Endothelial cell of umbilical vein (primary cell): ENCODE measurements around the gene ARHGAP32. TPM values are rescaled to one million over a fixed set of nuclear protein-coding genes. Genes with fewer than 3 reads are reported as not detected.

Source experiments
- BruUV-seq: library from RNA; stranded (reverse); fragments of 400-500 nt; replicated peaks from 2 replicates; lab custom pipeline; 2021; lab: Mats Ljungman, UMichigan
- CTCF ChIA-PET: fragments of 300-600, 350-600 bp; sonication (Branson Sonifier 250); formaldehyde crosslinking; loops from one replicate; lab custom pipeline; 2021; ENCODE audit warnings: antibody characterized with exemption, inconsistent platforms; lab: Charles Lee
- POLR2A ChIA-PET: fragments of 300-600, 350-600 bp; sonication (Branson Sonifier 250); formaldehyde crosslinking; loops from one replicate; lab custom pipeline; 2021; ENCODE audit warnings: antibody characterized with exemption, inconsistent platforms; lab: Charles Lee
- DNase-seq: peaks from one replicate; pipeline ENCODE4 v3.0.0-alpha.2; 2011; ENCODE audit warnings: low read depth, low spot score
- FAIRE-seq: peaks from 2 replicates; lab custom pipeline; 2011; peaks lifted over from hg19 to GRCh38; lab: Jason Lieb, UNC
- H2AFZ ChIP-seq: 2 replicates; pipeline ENCODE4 v1.6.0; 2012; ENCODE audit warnings: low read depth, low read length, control low read depth, inconsistent platforms
- H3K27ac ChIP-seq: 2 replicates; pipeline ENCODE4 v1.5.1; 2011; ENCODE audit warnings: low read depth, mild to moderate bottlenecking, control low read depth, low read length, moderate library complexity; ENCODE audit not compliant: insufficient read depth
- H3K27me3 ChIP-seq, 2 experiments: 2 replicates each; pipeline versions ENCODE4 v1.6.0 to v1.6.1; 2011; ENCODE audit warnings: low read length in 2 of 2, mixed read lengths in 1 of 2; ENCODE audit not compliant: control insufficient read depth in 2 of 2, insufficient read depth in 2 of 2
- H3K36me3 ChIP-seq, 2 experiments: 2 replicates in 1 of 2; 3 replicates in 1 of 2; pipeline ENCODE4 v1.5.1; 2011; ENCODE audit warnings: low read length in 2 of 2, mild to moderate bottlenecking in 1 of 2, moderate library complexity in 1 of 2; ENCODE audit not compliant: control insufficient read depth in 2 of 2, insufficient read depth in 2 of 2; ENCODE audit errors: extremely low read depth in 1 of 2
- H3K4me1 ChIP-seq: 3 replicates; pipeline ENCODE4 v1.5.1; 2011; ENCODE audit warnings: mild to moderate bottlenecking, low read length; ENCODE audit not compliant: control insufficient read depth, insufficient read depth; ENCODE audit errors: extremely low read depth
- H3K4me2 ChIP-seq: 2 replicates; pipeline ENCODE4 v1.6.1; 2011; ENCODE audit warnings: low read length, control low read depth, mixed read lengths; ENCODE audit not compliant: insufficient read depth
- H3K4me3 ChIP-seq, 3 experiments: fragments of 200-600 bp in 1 of 3; sonication (generic), shearing (Covaris generic) in 1 of 3; replicated peaks in 1 of 3; 2 replicates each; pipeline ENCODE4 v1.5.1; 2011 to 2016; ENCODE audit warnings: control low read depth in 3 of 3, low read length in 3 of 3, mild to moderate bottlenecking in 2 of 3, inconsistent platforms in 1 of 3, low read depth in 1 of 3, moderate library complexity in 1 of 3; ENCODE audit not compliant: insufficient read depth in 1 of 3
- H3K79me2 ChIP-seq: 2 replicates; pipeline ENCODE4 v1.6.0; 2012; ENCODE audit warnings: low read length, inconsistent platforms; ENCODE audit not compliant: control insufficient read depth, insufficient read depth
- H3K9ac ChIP-seq: replicated peaks from 2 replicates; pipeline ENCODE3; 2011; ENCODE audit warnings: low read length, control low read depth; ENCODE audit not compliant: insufficient read depth; ENCODE audit errors: extremely low read depth
- H3K9me1 ChIP-seq: replicated peaks from 3 replicates; pipeline ENCODE4 v1.6.0; 2011; ENCODE audit warnings: mild to moderate bottlenecking, low read length; ENCODE audit not compliant: control insufficient read depth, insufficient read depth; ENCODE audit errors: extremely low read depth
- H3K9me3 ChIP-seq: replicated peaks from 2 replicates; pipeline ENCODE4 v1.5.1; 2012; ENCODE audit warnings: low read length, inconsistent platforms; ENCODE audit not compliant: control insufficient read depth, insufficient read depth
- H4K20me1 ChIP-seq: replicated peaks from 2 replicates; pipeline ENCODE3; 2011; ENCODE audit warnings: mild to moderate bottlenecking, low read length; ENCODE audit not compliant: control insufficient read depth, insufficient read depth; ENCODE audit errors: extremely low read depth
- CTCF ChIP-seq, 2 donors: IDR thresholded peaks; 1 replicate in 1 of 2; 2 replicates in 1 of 2; pipeline ENCODE4 v1.5.1; 2011; ENCODE audit warnings: low read length in 2 of 2, mild to moderate bottlenecking in 2 of 2, moderate library complexity in 2 of 2, control low read depth in 1 of 2, inconsistent platforms in 1 of 2, low read depth in 1 of 2; ENCODE audit not compliant: insufficient read depth in 1 of 2; ENCODE audit errors: extremely low read depth in 1 of 2
- EZH2 ChIP-seq: IDR thresholded peaks from 2 replicates; pipeline ENCODE4 v1.6.1; 2012; ENCODE audit warnings: borderline replicate concordance, low read depth, mild to moderate bottlenecking, moderate library complexity, low read length, inconsistent platforms; ENCODE audit not compliant: severe bottlenecking
- FOS ChIP-seq: IDR thresholded peaks from 2 replicates; pipeline ENCODE4 v1.6.1; 2011; ENCODE audit warnings: mild to moderate bottlenecking, low read length, moderate library complexity, borderline replicate concordance; ENCODE audit not compliant: insufficient read depth
- GATA2 ChIP-seq: IDR thresholded peaks from 2 replicates; pipeline ENCODE4 v1.7.0; 2011; ENCODE audit warnings: low read depth, mild to moderate bottlenecking, moderate library complexity, mixed read lengths, low read length; ENCODE audit not compliant: insufficient read length, insufficient read depth
- JUN ChIP-seq: IDR thresholded peaks from 2 replicates; pipeline ENCODE4 v1.6.1; 2011; ENCODE audit warnings: borderline replicate concordance, low read depth; ENCODE audit not compliant: insufficient read length, insufficient read depth
- MAX ChIP-seq: IDR thresholded peaks from 2 replicates; pipeline ENCODE4 v1.6.1; 2011; ENCODE audit not compliant: insufficient read depth, insufficient read length
- MYC ChIP-seq: IDR thresholded peaks from one replicate; pipeline ENCODE4 v1.6.1; 2011; ENCODE audit warnings: mild to moderate bottlenecking, low read depth, low read length
- POLR2A ChIP-seq: IDR thresholded peaks from 2 replicates; pipeline ENCODE4 v1.6.1; 2012; ENCODE audit warnings: low read depth, mild to moderate bottlenecking, control low read depth, low read length
- POLR2AphosphoS5 ChIP-seq: IDR thresholded peaks from 2 replicates; pipeline ENCODE4 v1.6.1; 2012; ENCODE audit warnings: low read depth, mild to moderate bottlenecking, control low read depth, low read length, moderate library complexity; ENCODE audit not compliant: insufficient read depth
- dilution Hi-C: fragments of 300-500 bp; cut with MboI; formaldehyde crosslinking; loops from one replicate; pipeline ENCODE4 v1.15.0; 2019; ENCODE audit warnings: low sequenced_read_pairs; ENCODE audit not compliant: extremely low pct_ligation_motif_present
- intact Hi-C: fragments of 100-400 bp; cut with micrococcal nuclease; formaldehyde crosslinking; loops from one replicate; pipeline ENCODE4 v1.10.0; 2022
- polyA plus RNA-seq, 4 experiments: library from polyadenylated mRNA; depleted of rRNA in 3 of 4; stranded (reverse) in 3 of 4; unstranded in 1 of 4; fragments of >200 nt; gene quantifications; 2 replicates each; pipeline versions ENCODE4 v1.2.1 to v1.2.3, GENCODE V29; 2011 to 2012; ENCODE audit warnings: missing spikeins in 1 of 4
- total RNA-seq: library from RNA; stranded (reverse); gene quantifications from 2 replicates; pipeline ENCODE4 v1.2.3, GENCODE V29; 2021

The ARHGAP32 gene
- total and polyA plus RNA-seq, 2 donors (not counting 3 experiments of a cell fraction or from before 2014, with no cell fraction given), result 3.4 to 9.1 TPM

- FAIRE-seq (no peak), DNase-seq (no peak)
- Histone ChIP-seq H3K79me2 (peaks cover 2% of the 10 kb centered on the region), H3K9me3 (no peaks in the 10 kb centered on the region), H4K20me1 (peaks cover 2% of the 10 kb centered on the region), H3K4me2 (no peak overlapping the region), H3K9ac (no peak overlapping the region), H2AFZ (no peak overlapping the region), H3K9me1 (no peaks in the 10 kb centered on the region), H3K27me3 (no peaks in the 10 kb centered on the region), H3K36me3 (no peaks in the 10 kb centered on the region), H3K4me1 (no peaks in the 10 kb centered on the region), H3K27ac (no peak overlapping the region), H3K4me3 (no peak overlapping the region)
- CTCF ChIA-PET, result no interaction called here
- POLR2A ChIA-PET, result no interaction called here
- no TSS peak for BruUV-seq
- dilution Hi-C loops, result no loop called here
- intact Hi-C loops, result no loop called here
- TF ChIP-seq MYC (no peak), CTCF (IDR thresholded peaks at IDR 0.05; ENCODE audit: extremely low read depth in 1 of 2, insufficient read depth in 1 of 2, low read depth in 1 of 2, low read length in 2 of 2) (no peak), MAX (no peak)
Observed at GRCh38 chr11:129236850-129237249, 44.7 kb upstream of the ARHGAP32 start.

- Histone ChIP-seq H3K9ac (no peak overlapping the region), H3K79me2 (no peaks in the 10 kb centered on the region), H3K9me1 (no peaks in the 10 kb centered on the region), H3K9me3 (no peaks in the 10 kb centered on the region), H3K4me3 (no peak overlapping the region), H2AFZ (no peak overlapping the region), H3K36me3 (no peaks in the 10 kb centered on the region), H3K27me3 (no peaks in the 10 kb centered on the region), H3K27ac (no peak overlapping the region), H3K4me1 (no peaks in the 10 kb centered on the region), H3K4me2 (no peak overlapping the region), H4K20me1 (no peaks in the 10 kb centered on the region)
- dilution Hi-C loops, result no loop called here
- DNase-seq (no peak), FAIRE-seq (no peak)
- BruUV-seq, result no TSS peak
- intact Hi-C loops, result loop anchor here (5.0 kb wide), 2 partner anchors 97 to 118 kb away; no protein-coding TSS in a partner anchor
- ChIA-PET CTCF (no interaction called here), POLR2A (no interaction called here)
- TF ChIP-seq CTCF (IDR thresholded peaks at IDR 0.05; ENCODE audit: extremely low read depth in 1 of 2, insufficient read depth in 1 of 2, low read depth in 1 of 2, low read length in 2 of 2) (no peak), GATA2 (no peak), MYC (no peak), EZH2 (no peak), MAX (no peak), JUN (no peak), FOS (no peak), POLR2A (no peak), POLR2AphosphoS5 (no peak)
Observed at GRCh38 chr11:129234978-129235377, 42.9 kb upstream of the ARHGAP32 start.
